GM23248 (cell line): ENCODE results near the gene KIF6.

Experiments used
- EZH2 ChIP-seq: fragments of 200-600 bp; sonication (generic); IDR thresholded peaks from 2 replicates; pipeline ENCODE4 v1.6.1; 2018; ENCODE audit warnings: antibody characterized with exemption, mild to moderate bottlenecking; ENCODE audit not compliant: insufficient read depth, poor library complexity, severe bottlenecking
- EZH2phosphoT487 ChIP-seq: fragments of 200-600 bp; sonication (generic); IDR thresholded peaks from 2 replicates; pipeline ENCODE4 v1.6.1; 2018; ENCODE audit warnings: antibody characterized with exemption, moderate library complexity, mild to moderate bottlenecking, low read depth; ENCODE audit not compliant: insufficient read depth

- no peak for TF ChIP-seq EZH2
- TF ChIP-seq EZH2phosphoT487 = no peak
Measured at GRCh38 chr6:39393075-39393474, 332.1 kb downstream of the KIF6 start.
